GM06990 (cell line): ENCODE results near the gene LTBP2.

Source experiments
- DNase-seq: peaks from one replicate; pipeline ENCODE4 v3.0.0-alpha.2; 2011; ENCODE audit not compliant: insufficient read length; ENCODE audit errors: extremely low read depth
- H3K27me3 ChIP-seq: replicated peaks from 2 replicates; pipeline ENCODE4 v1.6.0; 2011; ENCODE audit warnings: low read length; ENCODE audit not compliant: control insufficient read depth, insufficient read depth
- H3K36me3 ChIP-seq: 2 replicates; pipeline ENCODE4 v1.5.1; 2011; ENCODE audit warnings: low read length; ENCODE audit not compliant: control insufficient read depth, insufficient read depth
- H3K4me3 ChIP-seq: replicated peaks from 2 replicates; pipeline ENCODE4 v1.5.1; 2011; ENCODE audit warnings: low read depth, mild to moderate bottlenecking, control low read depth, low read length
- TF ChIP-seq, protein P1 (sequence below): IDR thresholded peaks from 2 replicates; pipeline ENCODE4 v1.5.1; 2011; ENCODE audit warnings: low read length, control low read depth, mild to moderate bottlenecking, inconsistent platforms; ENCODE audit not compliant: insufficient read depth, poor library complexity, severe bottlenecking

LTBP2 gene

DNA sequence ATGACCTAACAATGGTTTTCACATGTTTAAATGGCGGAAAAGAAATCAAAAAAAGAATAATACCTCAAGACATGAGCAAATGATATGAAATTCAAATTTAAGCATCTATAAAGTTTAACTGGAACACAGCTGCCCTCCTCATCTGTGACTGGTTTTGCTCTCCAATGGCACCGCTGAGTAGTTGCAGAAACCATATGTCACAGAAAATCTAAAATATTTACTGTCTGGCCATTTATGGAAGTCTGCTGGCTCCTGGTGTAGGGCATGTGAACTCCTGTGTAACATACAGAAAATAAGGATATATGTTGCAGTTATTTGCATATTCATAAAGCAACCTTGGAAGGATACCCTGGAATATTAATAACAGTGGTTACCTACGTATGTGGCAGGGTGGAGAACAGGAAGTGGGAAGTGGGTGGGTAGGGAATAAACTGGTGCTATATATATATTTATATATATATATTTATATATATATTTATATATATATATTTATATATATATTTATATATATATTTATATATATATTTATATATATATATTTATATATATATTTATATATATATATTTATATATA, 48.4 kb downstream of the LTBP2 start:
- H3K36me3 ChIP-seq: no peaks in the 10 kb centered on the region
- TF ChIP-seq, protein P1, sequence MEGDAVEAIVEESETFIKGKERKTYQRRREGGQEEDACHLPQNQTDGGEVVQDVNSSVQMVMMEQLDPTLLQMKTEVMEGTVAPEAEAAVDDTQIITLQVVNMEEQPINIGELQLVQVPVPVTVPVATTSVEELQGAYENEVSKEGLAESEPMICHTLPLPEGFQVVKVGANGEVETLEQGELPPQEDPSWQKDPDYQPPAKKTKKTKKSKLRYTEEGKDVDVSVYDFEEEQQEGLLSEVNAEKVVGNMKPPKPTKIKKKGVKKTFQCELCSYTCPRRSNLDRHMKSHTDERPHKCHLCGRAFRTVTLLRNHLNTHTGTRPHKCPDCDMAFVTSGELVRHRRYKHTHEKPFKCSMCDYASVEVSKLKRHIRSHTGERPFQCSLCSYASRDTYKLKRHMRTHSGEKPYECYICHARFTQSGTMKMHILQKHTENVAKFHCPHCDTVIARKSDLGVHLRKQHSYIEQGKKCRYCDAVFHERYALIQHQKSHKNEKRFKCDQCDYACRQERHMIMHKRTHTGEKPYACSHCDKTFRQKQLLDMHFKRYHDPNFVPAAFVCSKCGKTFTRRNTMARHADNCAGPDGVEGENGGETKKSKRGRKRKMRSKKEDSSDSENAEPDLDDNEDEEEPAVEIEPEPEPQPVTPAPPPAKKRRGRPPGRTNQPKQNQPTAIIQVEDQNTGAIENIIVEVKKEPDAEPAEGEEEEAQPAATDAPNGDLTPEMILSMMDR: no peak
- H3K4me3 ChIP-seq: no peak overlapping the region
- no peak for DNase-seq
- no peaks in the 10 kb centered on the region; the same call in 1 of the 2 replicates for H3K27me3 ChIP-seq

DNA sequence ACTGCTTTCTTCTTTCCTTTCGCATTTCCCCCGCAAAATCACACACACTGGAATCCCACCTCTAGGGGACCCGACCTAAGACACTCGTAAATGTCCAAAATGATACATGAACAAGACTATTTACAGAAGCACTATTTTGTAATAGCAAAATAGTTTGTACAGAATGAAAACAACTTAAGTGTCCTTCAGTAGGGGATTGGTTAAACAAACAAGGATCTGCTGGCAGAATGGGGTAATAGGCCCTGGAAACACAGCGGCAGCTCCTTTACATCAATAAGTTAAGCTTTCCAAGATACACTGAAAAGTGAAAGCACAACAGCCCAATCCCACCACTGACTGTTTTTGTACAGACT, 48.8 kb downstream of the LTBP2 start:
- Histone ChIP-seq H3K4me3 (no peak overlapping the region), H3K27me3 (no peaks in the 10 kb centered on the region; the same call in 1 of the 2 replicates), H3K36me3 (no peaks in the 10 kb centered on the region)
- TF ChIP-seq, protein P1: no peak
- no peak for DNase-seq

DNA sequence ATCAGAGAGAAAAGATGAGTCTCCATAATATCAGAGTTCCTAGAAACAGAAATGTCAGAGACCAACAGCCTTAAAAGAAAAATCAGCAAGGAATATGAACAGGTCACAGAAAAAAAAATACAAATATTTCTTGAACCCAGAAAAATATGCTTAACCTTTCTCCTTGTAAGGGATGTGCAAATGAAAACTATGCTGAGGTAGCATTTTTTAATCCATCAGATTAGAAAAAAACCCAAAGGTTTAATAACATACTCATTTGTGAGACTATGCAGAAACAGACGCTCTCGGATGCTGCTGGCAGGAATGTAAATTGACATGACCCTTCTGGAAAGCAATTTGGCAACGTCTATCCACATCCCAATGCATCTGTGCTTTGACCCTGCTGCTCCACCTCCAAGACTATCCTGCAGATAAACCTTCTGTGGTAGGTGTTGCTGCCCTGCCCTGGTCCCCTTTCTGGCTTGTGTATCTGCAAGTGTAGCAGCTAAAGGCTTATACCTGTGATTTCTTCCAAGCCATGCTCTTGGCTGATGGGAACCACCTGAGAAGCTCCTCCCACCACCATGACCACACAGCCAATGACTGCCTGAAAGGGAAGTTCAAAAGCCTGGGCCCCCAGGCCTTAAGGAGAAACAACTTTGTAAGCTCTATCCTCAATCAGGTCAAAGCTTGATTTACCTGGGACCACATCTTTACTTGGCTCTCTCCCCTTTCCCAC, 49.4 kb downstream of the LTBP2 start:
- no peaks in the 10 kb centered on the region; the same call in 1 of the 2 replicates for H3K27me3 ChIP-seq
- DNase-seq: no peak
- H3K4me3 ChIP-seq: no peak overlapping the region
- TF ChIP-seq, protein P1: no peak
- no peaks in the 10 kb centered on the region for H3K36me3 ChIP-seq

DNA sequence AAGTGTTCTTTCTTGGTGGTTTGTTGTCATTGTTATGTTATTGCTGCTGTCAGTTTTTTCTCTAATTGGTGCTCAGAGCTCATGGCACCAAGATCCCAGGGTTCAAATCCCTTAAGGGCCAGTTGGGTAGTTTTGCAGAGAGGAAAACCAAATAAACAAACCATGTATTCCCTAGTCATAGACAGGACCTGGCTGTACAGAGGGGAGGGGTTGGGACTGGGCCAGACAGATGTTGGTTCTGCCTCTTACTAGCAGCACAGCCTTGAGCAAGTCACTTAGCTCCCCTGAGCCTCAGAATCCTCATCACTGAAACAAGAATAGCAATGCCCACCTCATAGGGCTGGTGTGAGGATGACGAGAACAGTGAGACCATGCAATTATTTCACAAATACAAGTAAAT, 53.4 kb downstream of the LTBP2 start:
- Histone ChIP-seq H3K4me3 (no peak overlapping the region), H3K27me3 (no peaks in the 10 kb centered on the region; the same call in 1 of the 2 replicates), H3K36me3 (no peaks in the 10 kb centered on the region)
- DNase-seq: no peak
- TF ChIP-seq, protein P1: no peak

DNA sequence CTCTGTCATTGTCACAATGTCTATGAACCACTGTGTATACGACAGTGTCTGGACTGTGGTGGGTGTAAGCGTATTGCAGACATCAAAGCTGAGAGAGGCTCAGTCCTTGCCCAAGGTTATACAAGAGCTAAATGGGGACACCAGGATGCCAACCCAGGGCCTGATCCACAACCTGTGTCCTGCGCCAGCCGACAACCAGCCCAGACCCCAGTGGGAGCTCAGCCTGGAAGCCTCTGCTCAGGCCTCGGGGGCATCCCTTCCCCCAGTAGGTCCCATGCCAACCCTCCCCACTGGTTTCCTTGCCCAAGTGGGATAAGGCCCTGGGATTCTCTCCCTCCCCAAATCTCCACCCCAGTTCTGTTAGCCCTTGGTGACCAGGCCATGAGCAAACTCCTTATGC, 54.3 kb downstream of the LTBP2 start:
- TF ChIP-seq, protein P1: no peak
- Histone ChIP-seq H3K27me3 (no peaks in the 10 kb centered on the region; the same call in none of the 2 replicates), H3K36me3 (no peaks in the 10 kb centered on the region), H3K4me3 (no peak overlapping the region)
- no peak for DNase-seq
